GM12801 (cell line): ENCODE measurements around the gene TSPAN15.

Experiments
- TF ChIP-seq, protein P1 (sequence below): IDR thresholded peaks from one replicate; pipeline ENCODE4 v1.5.1; 2011; ENCODE audit warnings: control low read depth; ENCODE audit not compliant: insufficient read length; ENCODE audit errors: extremely low read depth

TSPAN15 gene

DNA sequence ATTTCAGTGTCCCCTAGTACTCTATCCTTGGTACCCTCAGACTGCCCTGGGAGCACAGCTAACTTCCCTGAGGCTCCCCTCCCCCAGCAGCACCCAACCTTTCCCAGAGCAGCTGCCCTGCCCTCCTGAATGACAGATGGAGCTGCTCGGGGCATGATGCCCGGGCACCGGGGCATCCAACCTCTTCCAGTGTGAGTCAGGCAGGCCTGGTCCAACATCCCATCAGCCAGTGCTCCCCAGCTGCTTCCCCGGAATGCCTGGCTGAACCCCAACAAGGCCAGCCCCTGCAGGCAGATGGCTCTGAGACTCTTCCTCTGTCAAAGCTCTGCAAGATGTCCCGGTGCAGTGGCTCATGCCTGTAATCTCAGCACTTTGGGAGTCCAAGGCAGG, 11.9 kb upstream of the TSPAN15 start:
- TF ChIP-seq, protein P1, sequence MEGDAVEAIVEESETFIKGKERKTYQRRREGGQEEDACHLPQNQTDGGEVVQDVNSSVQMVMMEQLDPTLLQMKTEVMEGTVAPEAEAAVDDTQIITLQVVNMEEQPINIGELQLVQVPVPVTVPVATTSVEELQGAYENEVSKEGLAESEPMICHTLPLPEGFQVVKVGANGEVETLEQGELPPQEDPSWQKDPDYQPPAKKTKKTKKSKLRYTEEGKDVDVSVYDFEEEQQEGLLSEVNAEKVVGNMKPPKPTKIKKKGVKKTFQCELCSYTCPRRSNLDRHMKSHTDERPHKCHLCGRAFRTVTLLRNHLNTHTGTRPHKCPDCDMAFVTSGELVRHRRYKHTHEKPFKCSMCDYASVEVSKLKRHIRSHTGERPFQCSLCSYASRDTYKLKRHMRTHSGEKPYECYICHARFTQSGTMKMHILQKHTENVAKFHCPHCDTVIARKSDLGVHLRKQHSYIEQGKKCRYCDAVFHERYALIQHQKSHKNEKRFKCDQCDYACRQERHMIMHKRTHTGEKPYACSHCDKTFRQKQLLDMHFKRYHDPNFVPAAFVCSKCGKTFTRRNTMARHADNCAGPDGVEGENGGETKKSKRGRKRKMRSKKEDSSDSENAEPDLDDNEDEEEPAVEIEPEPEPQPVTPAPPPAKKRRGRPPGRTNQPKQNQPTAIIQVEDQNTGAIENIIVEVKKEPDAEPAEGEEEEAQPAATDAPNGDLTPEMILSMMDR: no peak

DNA sequence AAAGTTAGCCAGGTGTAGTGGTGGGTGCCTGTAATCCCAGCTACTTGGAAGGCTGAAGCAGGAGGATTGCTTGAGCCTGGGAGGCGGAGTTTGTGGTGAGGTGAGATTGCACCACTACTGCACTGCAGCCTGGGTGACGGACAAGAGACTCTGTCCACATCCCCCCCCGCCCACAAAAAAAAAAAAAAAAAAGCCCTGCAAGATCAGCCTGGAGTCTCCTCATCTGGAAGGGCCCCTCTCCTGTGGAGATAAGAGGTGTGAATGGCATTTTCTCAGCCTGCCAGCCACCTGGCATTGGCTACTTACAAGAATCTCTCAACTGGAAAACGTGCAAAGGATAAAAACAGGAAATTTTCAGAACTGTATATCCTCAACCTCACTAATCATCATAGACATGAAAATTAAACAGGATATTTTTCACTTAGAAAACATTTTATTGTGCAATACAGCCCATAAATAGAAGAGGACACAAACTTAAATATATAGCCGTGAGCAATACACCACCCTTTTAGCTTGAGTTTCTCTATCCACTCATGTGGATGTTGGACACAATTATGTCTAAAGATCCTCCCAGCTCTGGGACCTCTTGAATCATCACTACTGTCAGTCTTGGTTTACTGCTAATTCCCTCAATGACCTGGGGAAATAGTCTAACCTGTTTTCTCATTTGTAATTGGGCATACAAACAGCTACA, 11.3 kb upstream of the TSPAN15 start:
- TF ChIP-seq, protein P1: no peak

DNA sequence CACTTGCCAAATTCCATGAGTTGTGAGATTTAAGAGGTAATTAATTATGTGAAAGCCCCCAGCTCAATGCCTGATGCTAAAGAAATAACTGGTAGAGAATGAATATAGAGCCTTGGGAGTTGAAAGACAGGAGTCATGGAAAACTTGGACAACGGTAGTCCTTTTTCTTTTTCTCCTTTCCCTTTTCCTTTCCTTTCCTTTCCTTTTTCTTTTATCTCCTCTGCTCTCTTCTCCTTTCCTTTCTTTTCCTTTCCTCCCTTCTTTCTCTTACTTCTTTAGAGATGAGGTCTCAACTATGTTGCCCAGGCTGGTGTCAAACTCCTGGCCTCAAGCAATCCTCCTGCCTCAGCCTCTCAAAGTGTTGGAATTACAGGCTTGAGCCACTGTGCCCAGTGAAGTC, 7.9 kb upstream of the TSPAN15 start:
- TF ChIP-seq, protein P1: no peak

DNA sequence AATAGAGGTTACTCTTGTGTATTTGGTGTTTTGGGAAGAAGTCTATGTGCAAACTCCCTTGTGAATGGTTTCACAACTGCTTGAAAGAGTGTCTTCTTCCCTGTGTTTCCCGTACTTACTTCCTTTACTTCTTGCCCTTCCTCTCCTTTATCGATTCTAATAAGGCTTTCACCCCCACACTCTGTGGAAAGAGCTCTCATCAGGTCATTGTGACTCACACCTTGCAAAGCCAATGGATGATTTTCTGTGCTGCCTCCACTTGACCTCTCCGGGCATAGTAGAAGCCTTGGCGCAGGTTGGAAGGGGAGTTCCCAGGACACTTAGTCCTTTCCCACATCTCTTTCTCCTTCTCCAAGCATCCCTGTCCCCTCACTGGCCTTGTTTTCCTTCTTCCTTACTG, 6.2 kb upstream of the TSPAN15 start:
- TF ChIP-seq, protein P1: no peak

DNA sequence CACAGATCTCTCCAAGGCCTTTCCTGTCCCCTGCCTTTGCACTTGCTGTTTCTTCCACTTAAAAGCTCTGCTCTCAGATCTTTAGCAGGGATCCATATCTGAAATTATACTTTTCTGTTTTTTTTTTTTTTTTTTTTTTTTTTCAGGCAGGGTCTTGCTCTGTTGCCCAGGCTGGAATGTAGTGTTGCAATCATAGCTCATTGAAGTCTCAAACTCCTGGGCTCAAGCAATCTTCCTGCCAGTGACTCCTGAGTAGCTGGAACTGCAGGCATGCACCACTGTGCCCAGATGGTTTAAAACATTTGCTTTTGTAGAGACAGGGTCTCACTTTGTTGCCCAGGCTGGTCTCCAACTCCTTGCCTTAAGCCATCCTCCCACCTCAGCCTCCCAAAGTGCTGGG, 5.0 kb upstream of the TSPAN15 start:
- TF ChIP-seq, protein P1: no peak

DNA sequence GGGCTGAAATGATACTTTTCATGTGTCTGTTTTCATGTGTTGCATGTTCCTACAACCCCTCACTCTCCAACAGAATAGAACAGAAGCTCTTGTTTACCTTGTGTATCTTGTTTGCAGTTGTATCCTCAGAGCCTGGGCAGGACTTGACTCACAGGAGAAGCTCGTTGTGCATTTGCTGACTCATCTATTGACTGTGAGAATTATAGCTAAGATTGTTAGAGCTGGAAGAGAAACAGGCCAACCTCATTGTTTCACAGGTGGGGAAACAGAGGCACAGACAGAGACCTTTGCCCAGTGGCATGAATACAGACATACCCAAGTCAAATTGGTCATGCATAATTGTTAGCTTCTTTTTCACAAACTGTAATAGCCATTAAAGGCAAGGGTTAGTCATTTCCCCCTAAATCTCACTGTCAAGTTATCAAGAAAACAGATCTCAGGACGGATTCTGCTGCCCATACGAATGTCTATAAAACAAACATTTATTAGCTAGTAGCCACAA, 4.6 kb upstream of the TSPAN15 start:
- TF ChIP-seq, protein P1: no peak

DNA sequence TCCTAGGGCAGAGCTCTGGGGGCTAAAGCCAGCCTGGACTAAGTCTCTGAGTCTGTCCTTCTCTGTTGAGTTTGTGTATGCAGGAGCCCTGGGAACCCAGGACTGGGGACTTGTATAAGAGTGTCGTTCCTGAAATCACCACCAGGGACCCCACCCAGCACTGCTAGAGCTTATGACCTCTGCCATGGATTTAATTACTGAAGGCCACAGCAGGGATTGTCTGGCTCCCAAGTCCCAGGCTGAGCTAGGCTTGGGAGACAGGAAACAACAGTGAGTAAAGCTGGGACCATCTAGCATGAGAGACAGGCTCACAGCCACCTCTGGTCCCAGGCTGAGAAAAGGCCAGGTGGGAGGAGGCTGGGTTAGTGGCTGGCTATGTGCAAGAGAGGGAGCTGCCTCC, 1.4 kb upstream of the TSPAN15 start:
- TF ChIP-seq, protein P1: no peak
